Measurements from ENCODE around the gene PDLIM7. TPM values are rescaled to one million over a fixed set of nuclear protein-coding genes. Genes with fewer than 3 reads are reported as not detected.
A peak's percentile ranks its signal among the peaks of the same experiment; 100 is the strongest.

Gene PDLIM7
- total RNA-seq, 1 experiment from 2014 or later = 132 TPM

- H3K36me3 ChIP-seq (ENCODE audit: insufficient read depth, low read length, poor library complexity, severe bottlenecking) = peaks cover 22% of the 10 kb centered on the region
- H3K9me3 ChIP-seq (ENCODE audit: low read depth, low read length, poor library complexity, severe bottlenecking) = no peaks in the 10 kb centered on the region
- intact Hi-C loops (cut with micrococcal nuclease; ENCODE audit: unreplicated experiment) = loop anchor here (1.0 to 2.0 kb wide), 2 partner anchors 64 to 149 kb away; no protein-coding TSS in a partner anchor
- peak overlapping the region; percentile 62 for H3K4me3 ChIP-seq (ENCODE audit: low read depth, low read length, poor library complexity, severe bottlenecking)
- peaks cover 13% of the 10 kb centered on the region for H3K4me1 ChIP-seq (ENCODE audit: insufficient read depth, low read length, poor library complexity, severe bottlenecking)
- H3K27ac ChIP-seq (ENCODE audit: low read depth, low read length, poor library complexity, severe bottlenecking) = no peak overlapping the region
- BruUV-seq (replicated peaks) = no TSS peak
- no peak for DNase-seq (ENCODE audit: low spot score)
- no peak for TF ChIP-seq EZH2 (IDR thresholded peaks at IDR 0.05; ENCODE audit: borderline replicate concordance, low read depth, low read length, poor library complexity, severe bottlenecking)
- TF ChIP-seq, protein P1, sequence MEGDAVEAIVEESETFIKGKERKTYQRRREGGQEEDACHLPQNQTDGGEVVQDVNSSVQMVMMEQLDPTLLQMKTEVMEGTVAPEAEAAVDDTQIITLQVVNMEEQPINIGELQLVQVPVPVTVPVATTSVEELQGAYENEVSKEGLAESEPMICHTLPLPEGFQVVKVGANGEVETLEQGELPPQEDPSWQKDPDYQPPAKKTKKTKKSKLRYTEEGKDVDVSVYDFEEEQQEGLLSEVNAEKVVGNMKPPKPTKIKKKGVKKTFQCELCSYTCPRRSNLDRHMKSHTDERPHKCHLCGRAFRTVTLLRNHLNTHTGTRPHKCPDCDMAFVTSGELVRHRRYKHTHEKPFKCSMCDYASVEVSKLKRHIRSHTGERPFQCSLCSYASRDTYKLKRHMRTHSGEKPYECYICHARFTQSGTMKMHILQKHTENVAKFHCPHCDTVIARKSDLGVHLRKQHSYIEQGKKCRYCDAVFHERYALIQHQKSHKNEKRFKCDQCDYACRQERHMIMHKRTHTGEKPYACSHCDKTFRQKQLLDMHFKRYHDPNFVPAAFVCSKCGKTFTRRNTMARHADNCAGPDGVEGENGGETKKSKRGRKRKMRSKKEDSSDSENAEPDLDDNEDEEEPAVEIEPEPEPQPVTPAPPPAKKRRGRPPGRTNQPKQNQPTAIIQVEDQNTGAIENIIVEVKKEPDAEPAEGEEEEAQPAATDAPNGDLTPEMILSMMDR (conservative IDR thresholded peaks at IDR 0.05; ENCODE audit: low read depth, low read length) = no peak
- CTCF ChIA-PET = interaction anchor here (2.5 kb wide), 1 partner anchor 64 kb away, joined by 33 read pairs; no protein-coding TSS in a partner anchor
- POLR2A ChIA-PET (ENCODE audit: low non-redundant PET) = no interaction called here
- no peaks in the 10 kb centered on the region for H3K27me3 ChIP-seq (replicated peaks; ENCODE audit: insufficient read depth, low read depth, low read length, poor library complexity)
These were observed 43.5 kb downstream of the PDLIM7 start for GRCh38 chr5:177453852-177454396.

DNA sequence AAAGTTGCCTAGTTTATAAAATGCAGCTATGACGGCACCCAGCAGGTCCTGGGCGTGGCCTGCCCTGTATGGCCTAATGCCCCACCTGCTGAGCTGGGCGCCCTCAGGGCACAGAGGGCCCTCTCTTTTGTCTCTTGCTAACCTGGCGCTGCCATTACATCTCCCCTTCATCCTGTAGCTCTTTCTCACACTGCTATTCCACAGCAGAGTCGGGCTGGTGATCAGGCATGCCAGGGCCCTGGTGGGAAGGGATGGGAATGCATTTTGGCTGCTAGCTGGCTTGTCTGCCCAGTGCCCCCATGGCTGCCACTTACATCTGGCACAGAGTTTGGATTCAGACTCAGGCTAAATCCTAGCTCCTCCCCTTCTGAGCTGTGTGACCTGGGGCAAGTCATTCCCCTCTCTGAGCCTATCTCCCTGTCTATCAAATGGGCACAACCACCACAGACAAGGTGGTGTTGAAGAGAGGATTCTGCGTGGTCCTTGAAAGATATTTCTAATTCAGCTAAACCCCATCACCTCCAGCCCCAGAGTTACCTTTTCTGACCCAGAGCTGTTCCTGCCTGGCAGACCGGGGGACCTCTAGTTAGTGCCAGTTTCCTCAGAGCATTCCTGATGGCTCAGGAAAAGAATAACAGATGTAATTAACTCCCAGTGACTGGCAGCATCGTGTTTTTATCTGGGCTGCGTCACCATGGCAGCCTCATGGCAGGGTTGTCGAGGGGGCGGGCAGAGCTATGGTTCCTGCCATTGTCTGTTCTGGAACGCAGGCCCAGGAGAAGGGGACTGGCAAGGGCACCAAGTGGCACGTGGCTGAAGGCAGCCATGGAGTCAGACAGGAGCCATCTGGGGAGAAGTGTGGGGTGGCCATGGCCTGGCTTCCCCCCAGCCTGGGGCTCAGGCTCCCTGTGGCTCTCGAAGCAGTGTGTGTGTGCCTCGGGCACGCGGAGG is 44.4 kb downstream of the PDLIM7 start:
- POLR2A ChIA-PET (ENCODE audit: low non-redundant PET) = no interaction called here
- H3K27me3 ChIP-seq (replicated peaks; ENCODE audit: insufficient read depth, low read depth, low read length, poor library complexity) = no peaks in the 10 kb centered on the region
- CTCF ChIA-PET = interaction anchor here (1.1 kb wide), 1 partner anchor 49 kb away, joined by 4 read pairs; no protein-coding TSS in a partner anchor
- no peaks in the 10 kb centered on the region for H3K9me3 ChIP-seq (ENCODE audit: low read depth, low read length, poor library complexity, severe bottlenecking)
- no peak for DNase-seq (ENCODE audit: low spot score)
- TF ChIP-seq, protein P1 (conservative IDR thresholded peaks at IDR 0.05; ENCODE audit: low read depth, low read length) = no peak
- TF ChIP-seq EZH2 (IDR thresholded peaks at IDR 0.05; ENCODE audit: borderline replicate concordance, low read depth, low read length, poor library complexity, severe bottlenecking) = no peak
- H3K27ac ChIP-seq (ENCODE audit: low read depth, low read length, poor library complexity, severe bottlenecking) = no peak overlapping the region
- no TSS peak for BruUV-seq (replicated peaks)
- peaks cover 13% of the 10 kb centered on the region for H3K4me1 ChIP-seq (ENCODE audit: insufficient read depth, low read length, poor library complexity, severe bottlenecking)
- intact Hi-C loops (cut with micrococcal nuclease; ENCODE audit: unreplicated experiment) = no loop called here
- H3K4me3 ChIP-seq (ENCODE audit: low read depth, low read length, poor library complexity, severe bottlenecking) = no peak overlapping the region
- peaks cover 13% of the 10 kb centered on the region for H3K36me3 ChIP-seq (ENCODE audit: insufficient read depth, low read length, poor library complexity, severe bottlenecking)

- POLR2A ChIA-PET (ENCODE audit: low non-redundant PET) = no interaction called here
- intact Hi-C loops (cut with micrococcal nuclease; ENCODE audit: unreplicated experiment) = no loop called here
These were observed 46.6 kb downstream of the PDLIM7 start for GRCh38 chr5:177450667-177451424.

More at GRCh38 chr5:177450667-177451424, 46.6 kb downstream of the PDLIM7 start:
- TF ChIP-seq EZH2 (IDR thresholded peaks at IDR 0.05; ENCODE audit: borderline replicate concordance, low read depth, low read length, poor library complexity, severe bottlenecking) = no peak
- TF ChIP-seq, protein P1 (conservative IDR thresholded peaks at IDR 0.05; ENCODE audit: low read depth, low read length) = no peak
- DNase-seq (ENCODE audit: low spot score) = no peak
- no peaks in the 10 kb centered on the region for H3K36me3 ChIP-seq (ENCODE audit: insufficient read depth, low read length, poor library complexity, severe bottlenecking)
- BruUV-seq (replicated peaks) = no TSS peak
- H3K27ac ChIP-seq (ENCODE audit: low read depth, low read length, poor library complexity, severe bottlenecking) = no peak overlapping the region
- no peaks in the 10 kb centered on the region for H3K27me3 ChIP-seq (replicated peaks; ENCODE audit: insufficient read depth, low read depth, low read length, poor library complexity)
- H3K9me3 ChIP-seq (ENCODE audit: low read depth, low read length, poor library complexity, severe bottlenecking) = no peaks in the 10 kb centered on the region
- H3K4me3 ChIP-seq (ENCODE audit: low read depth, low read length, poor library complexity, severe bottlenecking) = no peak overlapping the region
- CTCF ChIA-PET = no interaction called here
- peaks cover 13% of the 10 kb centered on the region for H3K4me1 ChIP-seq (ENCODE audit: insufficient read depth, low read length, poor library complexity, severe bottlenecking)
